ENCODE measurements around the gene EPB41L4A. TPM values are rescaled to one million over a fixed set of nuclear protein-coding genes. Genes with fewer than 3 reads are reported as not detected.
A peak's percentile ranks its signal among the peaks of the same experiment; 100 is the strongest.
"Not testable (repeated sequence)": the region's sequence is repeated elsewhere in the genome, so short reads cannot be mapped to it uniquely, and the experiment has no call there.

Gene EPB41L4A
- total and polyA plus RNA-seq, 4 donors: 23.4 to 67.5 (median 40.4) TPM

DNA sequence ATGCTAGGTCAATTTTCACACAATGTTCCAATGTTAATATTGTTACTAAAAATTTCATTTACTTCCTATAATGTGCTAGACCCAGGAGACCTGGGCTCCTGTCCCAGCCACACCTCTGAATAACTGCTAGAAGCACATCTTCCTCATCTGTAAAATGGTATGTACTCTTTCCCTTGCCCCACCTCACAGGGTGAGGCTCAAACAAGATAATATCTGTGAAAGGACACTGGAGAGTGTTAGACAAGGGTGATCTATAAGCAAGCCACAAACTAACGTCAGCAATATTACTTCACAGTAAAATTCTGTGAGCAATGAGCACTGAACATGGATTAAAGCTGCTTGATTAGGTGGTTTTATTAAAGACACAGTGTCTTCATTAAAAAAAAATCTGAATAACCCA is 186.4 kb downstream of the EPB41L4A start:
- Histone ChIP-seq H3K27me3 (ENCODE audit: control insufficient read depth, insufficient read depth, low read length) (no peaks in the 10 kb centered on the region), H3K4me1 (ENCODE audit: control insufficient read depth, insufficient read depth, low read length) (peaks cover 4% of the 10 kb centered on the region), H3K36me3 (ENCODE audit: control insufficient read depth, insufficient read depth, low read length) (no peaks in the 10 kb centered on the region), H3K9me3 (ENCODE audit: control insufficient read depth, insufficient read depth, low read length) (no peaks in the 10 kb centered on the region), H3K27ac (ENCODE audit: low read depth, low read length) (no peak overlapping the region), H3K4me3 (ENCODE audit: low read depth, low read length) (no peak overlapping the region)
- no CpG with 5 or more reads among the region's 1 CpG for WGBS (ENCODE audit: insufficient coverage)
- no peak for DNase-seq (ENCODE audit: low read depth in 4 of 6, low spot score in 6 of 6)

DNA sequence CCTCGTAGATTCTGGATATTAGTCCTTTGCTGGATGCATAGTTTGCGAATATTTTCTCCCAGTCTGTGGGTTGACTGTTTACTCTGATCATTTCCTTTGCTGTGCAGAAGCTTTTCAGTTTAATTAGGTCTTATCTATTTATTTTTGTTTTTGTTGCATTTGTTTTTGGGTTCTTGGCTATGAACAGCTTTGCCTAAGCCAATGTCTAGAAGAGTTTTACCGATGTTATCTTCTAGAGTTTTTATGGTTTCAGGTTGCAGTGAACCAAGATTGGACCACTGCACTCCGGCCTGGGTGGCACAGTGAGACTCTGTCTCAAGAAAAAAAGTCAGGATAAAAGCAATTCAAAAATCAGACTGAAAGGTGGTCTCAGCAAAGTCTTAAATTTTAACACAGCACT is 188.5 kb downstream of the EPB41L4A start:
- Histone ChIP-seq H3K9me3 (ENCODE audit: control insufficient read depth, insufficient read depth, low read length) (no peaks in the 10 kb centered on the region), H3K27ac (ENCODE audit: low read depth, low read length) (no peak overlapping the region), H3K27me3 (ENCODE audit: control insufficient read depth, insufficient read depth, low read length) (no peaks in the 10 kb centered on the region), H3K4me3 (ENCODE audit: low read depth, low read length) (no peak overlapping the region), H3K4me1 (ENCODE audit: control insufficient read depth, insufficient read depth, low read length) (peaks cover 4% of the 10 kb centered on the region), H3K36me3 (ENCODE audit: control insufficient read depth, insufficient read depth, low read length) (no peaks in the 10 kb centered on the region)
- no peak for DNase-seq (ENCODE audit: low read depth in 4 of 6, low spot score in 6 of 6)
- 70% methylated on average over 2 of the region's 4 CpGs for WGBS (ENCODE audit: insufficient coverage)

DNA sequence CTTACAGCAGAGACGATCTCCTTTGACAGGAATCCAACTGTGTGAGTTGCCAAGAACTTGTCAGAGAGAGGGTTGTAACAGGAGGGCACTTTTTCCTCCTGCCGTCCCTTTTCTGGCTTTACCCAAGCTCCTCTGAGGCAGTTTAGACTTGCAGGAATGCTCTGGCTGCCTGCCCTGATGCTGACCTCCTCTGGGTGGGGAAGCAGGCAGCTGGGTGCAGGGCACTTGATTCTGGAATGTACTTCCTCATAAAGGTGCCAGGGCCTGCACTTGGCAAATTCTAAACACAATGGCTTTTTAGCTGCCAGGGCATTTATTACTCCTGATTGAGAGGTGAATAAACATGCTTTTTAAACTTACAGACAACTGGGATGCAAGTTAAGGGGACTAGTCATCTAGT is 190.4 kb downstream of the EPB41L4A start:
- H3K4me1 ChIP-seq (ENCODE audit: control insufficient read depth, insufficient read depth, low read length): peaks cover 4% of the 10 kb centered on the region
- H3K9me3 ChIP-seq (ENCODE audit: control insufficient read depth, insufficient read depth, low read length): no peaks in the 10 kb centered on the region
- no CpG with 5 or more reads among the region's 2 CpGs for WGBS (ENCODE audit: insufficient coverage)
- no peaks in the 10 kb centered on the region for H3K27me3 ChIP-seq (ENCODE audit: control insufficient read depth, insufficient read depth, low read length)
- H3K27ac ChIP-seq (ENCODE audit: low read depth, low read length): no peak overlapping the region
- DNase-seq (ENCODE audit: low read depth in 4 of 6, low spot score in 6 of 6): peak in 3 of 6 donors; percentile 25 to 77 (median 60)
- H3K36me3 ChIP-seq (ENCODE audit: control insufficient read depth, insufficient read depth, low read length): no peaks in the 10 kb centered on the region
- H3K4me3 ChIP-seq (ENCODE audit: low read depth, low read length): no peak overlapping the region

DNA sequence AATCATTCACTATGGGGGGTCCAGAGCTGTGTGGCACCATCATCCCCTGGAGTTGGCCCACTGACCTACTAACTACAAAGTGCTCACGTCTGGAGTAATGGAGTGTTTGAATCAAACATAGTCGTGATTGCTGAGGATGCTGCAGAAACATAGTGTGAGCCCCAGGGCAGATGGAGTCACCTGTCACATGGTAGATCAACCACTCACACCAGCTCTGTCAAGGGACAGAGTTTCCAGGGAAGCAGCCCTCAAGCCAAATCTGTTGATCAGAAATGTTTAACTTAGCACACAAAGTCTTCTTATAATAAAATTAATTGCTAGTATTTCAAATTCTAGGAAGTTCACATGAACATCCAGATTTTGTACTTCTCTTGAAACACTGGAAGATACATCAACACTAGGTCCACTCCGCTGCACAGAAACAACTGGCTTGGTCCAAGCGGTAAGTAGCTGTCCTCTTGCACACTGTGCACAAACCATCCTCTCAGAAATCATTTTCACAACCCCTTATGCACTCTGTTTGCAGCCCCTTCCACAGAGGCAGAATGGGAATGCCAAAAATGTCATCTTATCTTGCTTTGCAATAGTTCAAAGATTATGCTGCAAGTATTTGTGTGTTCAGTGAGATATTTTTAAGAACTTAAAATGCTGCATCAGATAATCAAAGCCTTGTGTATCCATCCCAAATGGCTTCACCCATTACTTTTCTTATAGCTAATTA is 191.0 kb downstream of the EPB41L4A start:
- 100% methylated on average over 2 of the region's 4 CpGs for WGBS (ENCODE audit: insufficient coverage)
- Histone ChIP-seq H3K27ac (ENCODE audit: low read depth, low read length) (no peak overlapping the region), H3K36me3 (ENCODE audit: control insufficient read depth, insufficient read depth, low read length) (no peaks in the 10 kb centered on the region), H3K4me3 (ENCODE audit: low read depth, low read length) (no peak overlapping the region), H3K27me3 (ENCODE audit: control insufficient read depth, insufficient read depth, low read length) (no peaks in the 10 kb centered on the region), H3K4me1 (ENCODE audit: control insufficient read depth, insufficient read depth, low read length) (peaks cover 4% of the 10 kb centered on the region), H3K9me3 (ENCODE audit: control insufficient read depth, insufficient read depth, low read length) (no peaks in the 10 kb centered on the region)
- no peak for DNase-seq (ENCODE audit: low read depth in 4 of 6, low spot score in 6 of 6)

DNA sequence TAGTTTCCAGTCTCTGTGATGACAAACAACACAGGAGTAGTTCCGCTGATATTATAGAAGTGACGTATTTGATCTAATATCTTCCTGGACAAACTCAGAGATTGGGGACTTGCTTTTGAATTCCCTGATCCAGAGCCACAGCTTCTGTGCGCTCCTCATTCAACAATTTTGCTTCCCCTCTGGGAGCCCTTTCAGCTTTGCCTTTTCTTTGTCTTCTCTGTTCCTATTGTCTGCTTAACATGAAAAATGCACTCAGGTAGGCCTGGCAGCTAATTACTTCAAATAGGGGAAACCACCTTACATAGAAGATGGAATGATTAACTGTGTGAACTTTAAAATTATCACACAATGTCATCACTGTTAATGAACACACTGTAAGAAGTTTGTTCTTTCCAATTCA is 192.9 kb downstream of the EPB41L4A start:
- 88% methylated on average over 2 of the region's 3 CpGs for WGBS (ENCODE audit: insufficient coverage)
- no peak overlapping the region for H3K4me3 ChIP-seq (ENCODE audit: low read depth, low read length)
- H3K4me1 ChIP-seq (ENCODE audit: control insufficient read depth, insufficient read depth, low read length): peaks cover 4% of the 10 kb centered on the region
- no peaks in the 10 kb centered on the region for H3K27me3 ChIP-seq (ENCODE audit: control insufficient read depth, insufficient read depth, low read length)
- no peaks in the 10 kb centered on the region for H3K36me3 ChIP-seq (ENCODE audit: control insufficient read depth, insufficient read depth, low read length)
- no peak for DNase-seq (ENCODE audit: low read depth in 4 of 6, low spot score in 6 of 6)
- no peaks in the 10 kb centered on the region for H3K9me3 ChIP-seq (ENCODE audit: control insufficient read depth, insufficient read depth, low read length)
- no peak overlapping the region for H3K27ac ChIP-seq (ENCODE audit: low read depth, low read length)

DNA sequence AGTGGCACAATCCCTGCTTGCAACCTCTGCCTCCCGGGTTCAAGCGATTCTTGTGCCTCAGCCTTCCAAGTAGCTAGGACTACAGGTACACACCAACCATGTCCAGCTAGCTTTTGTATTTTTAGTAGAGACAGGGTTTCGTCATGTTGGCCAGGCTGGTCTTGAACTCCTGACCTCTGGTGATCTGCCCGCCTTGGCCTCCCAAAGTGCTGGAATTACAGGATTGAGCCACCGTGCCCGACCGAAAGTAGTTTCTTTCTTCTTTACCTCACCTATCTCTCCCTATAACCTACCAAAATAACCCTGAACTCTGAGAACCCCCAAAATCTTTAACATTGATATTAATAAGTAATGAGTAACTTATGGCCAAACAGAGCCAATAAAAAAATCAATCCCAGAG is 196.1 kb downstream of the EPB41L4A start:
- not testable (repeated sequence) for H3K4me1 ChIP-seq (ENCODE audit: control insufficient read depth, insufficient read depth, low read length); DNase-seq (ENCODE audit: low read depth in 4 of 6, low spot score in 6 of 6); H3K4me3 ChIP-seq (ENCODE audit: low read depth, low read length); H3K27ac ChIP-seq (ENCODE audit: low read depth, low read length); H3K9me3 ChIP-seq (ENCODE audit: control insufficient read depth, insufficient read depth, low read length); H3K27me3 ChIP-seq (ENCODE audit: control insufficient read depth, insufficient read depth, low read length); H3K36me3 ChIP-seq (ENCODE audit: control insufficient read depth, insufficient read depth, low read length)
- 90% methylated on average over 2 of the region's 7 CpGs for WGBS (ENCODE audit: insufficient coverage)

DNA sequence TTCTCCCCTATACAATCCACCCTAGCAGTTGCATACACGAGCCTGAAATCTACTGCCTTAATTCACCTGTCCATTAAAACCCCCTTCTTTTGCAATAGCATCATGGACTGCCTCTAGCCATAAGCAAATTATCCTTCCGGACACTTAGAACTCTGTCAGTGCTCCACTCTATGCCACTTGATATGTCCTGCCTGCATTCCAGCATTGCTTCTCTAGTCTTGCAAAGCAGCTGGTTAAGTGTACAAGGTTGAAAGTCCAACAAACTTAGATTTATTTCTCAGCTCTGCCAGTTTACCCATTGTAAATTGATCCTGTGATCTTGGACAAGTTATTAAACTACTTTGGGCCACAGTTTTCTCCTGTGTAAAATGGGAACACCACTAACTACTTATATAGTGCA is 197.9 kb downstream of the EPB41L4A start:
- no peaks in the 10 kb centered on the region for H3K9me3 ChIP-seq (ENCODE audit: control insufficient read depth, insufficient read depth, low read length)
- H3K4me1 ChIP-seq (ENCODE audit: control insufficient read depth, insufficient read depth, low read length): no peaks in the 10 kb centered on the region
- 75% methylated on average over 1 of the region's 2 CpGs for WGBS (ENCODE audit: insufficient coverage)
- H3K27ac ChIP-seq (ENCODE audit: low read depth, low read length): no peak overlapping the region
- DNase-seq (ENCODE audit: low read depth in 4 of 6, low spot score in 6 of 6): no peak
- H3K27me3 ChIP-seq (ENCODE audit: control insufficient read depth, insufficient read depth, low read length): no peaks in the 10 kb centered on the region
- no peaks in the 10 kb centered on the region for H3K36me3 ChIP-seq (ENCODE audit: control insufficient read depth, insufficient read depth, low read length)
- no peak overlapping the region for H3K4me3 ChIP-seq (ENCODE audit: low read depth, low read length)

DNA sequence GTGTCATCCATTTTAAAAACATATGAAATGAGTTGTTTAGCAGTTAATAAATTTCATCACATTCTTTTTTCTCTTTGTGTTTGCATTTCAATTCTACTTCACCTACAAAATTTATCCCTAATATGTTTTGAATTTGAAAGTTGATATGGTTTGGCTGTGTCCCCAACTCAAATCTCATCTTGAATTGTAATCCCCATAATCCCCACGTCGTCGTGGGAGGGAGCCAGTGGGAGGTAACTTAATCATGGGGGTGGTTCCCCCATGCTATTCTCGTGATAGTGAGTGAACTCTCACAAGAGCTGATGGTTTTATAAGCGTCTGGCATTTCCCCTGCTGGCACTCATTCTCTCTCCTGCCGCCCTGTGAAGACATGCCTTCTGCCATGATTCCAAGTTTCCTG is 200.1 kb downstream of the EPB41L4A start:
- Histone ChIP-seq H3K9me3 (ENCODE audit: control insufficient read depth, insufficient read depth, low read length) (no peaks in the 10 kb centered on the region), H3K27me3 (ENCODE audit: control insufficient read depth, insufficient read depth, low read length) (no peaks in the 10 kb centered on the region), H3K4me3 (ENCODE audit: low read depth, low read length) (no peak overlapping the region), H3K27ac (ENCODE audit: low read depth, low read length) (no peak overlapping the region), H3K4me1 (ENCODE audit: control insufficient read depth, insufficient read depth, low read length) (no peaks in the 10 kb centered on the region), H3K36me3 (ENCODE audit: control insufficient read depth, insufficient read depth, low read length) (no peaks in the 10 kb centered on the region)
- WGBS (ENCODE audit: insufficient coverage): 83% methylated on average over 1 of the region's 6 CpGs
- DNase-seq (ENCODE audit: low read depth in 4 of 6, low spot score in 6 of 6): no peak

DNA sequence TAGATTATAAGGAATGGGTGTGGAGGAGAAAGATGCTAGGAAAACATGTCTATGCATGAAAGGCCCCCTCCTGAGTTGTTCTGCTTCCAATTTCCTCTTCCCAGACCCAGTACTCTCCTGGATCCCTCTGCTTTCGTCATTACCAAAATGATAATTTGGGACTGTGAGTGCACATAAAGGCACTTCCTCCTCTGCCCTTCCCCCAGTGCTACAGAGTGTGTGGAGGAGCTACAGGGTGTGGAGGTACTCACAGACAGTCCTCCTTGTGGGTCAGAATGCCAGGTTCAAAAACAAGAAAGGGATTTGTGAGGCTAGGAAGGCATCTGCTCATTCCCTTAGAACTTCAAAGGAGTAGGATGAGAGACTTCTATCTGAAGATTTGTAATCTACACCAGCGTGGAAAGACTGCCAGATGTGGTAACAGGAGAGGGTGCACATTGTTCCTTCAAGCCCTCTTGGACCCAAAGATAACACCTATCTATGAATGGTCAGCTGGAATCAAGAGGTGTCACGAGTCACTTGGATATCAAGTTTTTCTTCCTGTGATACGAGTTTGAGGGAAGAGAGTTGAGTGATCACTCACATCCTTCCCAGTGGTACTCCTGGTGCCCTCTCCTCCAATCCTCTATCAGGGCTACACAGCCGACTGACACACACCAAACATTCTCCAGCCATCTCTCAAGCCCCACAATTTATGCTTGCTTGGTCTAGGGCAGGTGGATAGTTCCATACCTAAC is 201.1 kb downstream of the EPB41L4A start:
- Histone ChIP-seq H3K9me3 (ENCODE audit: control insufficient read depth, insufficient read depth, low read length) (no peaks in the 10 kb centered on the region), H3K27me3 (ENCODE audit: control insufficient read depth, insufficient read depth, low read length) (no peaks in the 10 kb centered on the region), H3K4me3 (ENCODE audit: low read depth, low read length) (no peak overlapping the region), H3K27ac (ENCODE audit: low read depth, low read length) (no peak overlapping the region), H3K4me1 (ENCODE audit: control insufficient read depth, insufficient read depth, low read length) (no peaks in the 10 kb centered on the region), H3K36me3 (ENCODE audit: control insufficient read depth, insufficient read depth, low read length) (no peaks in the 10 kb centered on the region)
- 90% methylated on average over 2 of the region's 5 CpGs for WGBS (ENCODE audit: insufficient coverage)
- DNase-seq (ENCODE audit: low read depth in 4 of 6, low spot score in 6 of 6): no peak

DNA sequence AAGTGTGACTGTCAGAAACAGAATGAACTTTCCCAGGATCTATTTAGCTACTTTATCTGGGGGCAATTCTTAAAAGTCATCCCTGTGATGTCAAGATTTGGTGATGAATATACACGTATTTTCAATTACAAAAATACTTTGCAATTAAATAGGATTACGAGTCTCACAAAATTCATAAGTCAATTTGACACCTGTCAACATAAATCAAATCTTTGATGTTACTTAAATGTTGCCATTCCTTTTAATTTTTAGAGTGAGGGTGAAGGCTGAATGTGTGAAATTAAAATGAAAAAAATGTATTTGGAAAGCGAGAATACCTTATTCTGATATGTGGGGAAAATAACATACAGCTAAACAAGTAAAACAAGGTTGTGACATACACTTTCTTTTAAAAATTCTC is 202.9 kb downstream of the EPB41L4A start:
- no peak for DNase-seq (ENCODE audit: low read depth in 4 of 6, low spot score in 6 of 6)
- H3K36me3 ChIP-seq (ENCODE audit: control insufficient read depth, insufficient read depth, low read length): no peaks in the 10 kb centered on the region
- H3K4me3 ChIP-seq (ENCODE audit: low read depth, low read length): no peak overlapping the region
- H3K27me3 ChIP-seq (ENCODE audit: control insufficient read depth, insufficient read depth, low read length): no peaks in the 10 kb centered on the region
- no peak overlapping the region for H3K27ac ChIP-seq (ENCODE audit: low read depth, low read length)
- WGBS (ENCODE audit: insufficient coverage): no CpG with 5 or more reads among the region's 3 CpGs
- no peaks in the 10 kb centered on the region for H3K9me3 ChIP-seq (ENCODE audit: control insufficient read depth, insufficient read depth, low read length)
- no peaks in the 10 kb centered on the region for H3K4me1 ChIP-seq (ENCODE audit: control insufficient read depth, insufficient read depth, low read length)
